Body of pancreas (tissue), 4 donors: ENCODE results near the gene CCDC85C. TPM values are rescaled to one million over a fixed set of nuclear protein-coding genes. Genes with fewer than 3 reads are reported as not detected.

Experiments used
- ATAC-seq: fragments of 150-250 bp; one replicate; pipeline ENCODE4 v1.9.1; 2016
- DNase-seq, 4 donors: peaks; one replicate each; pipeline ENCODE4 v3.0.0-alpha.2; 2019
- H3K27ac ChIP-seq, 4 donors: fragments of 200-600 bp; sonication (generic); 1 replicate in 3 of 4; 2 replicates in 1 of 4; pipeline versions ENCODE4 v1.5.1 to v1.6.1; 2016 to 2019; ENCODE audit warnings: mild to moderate bottlenecking in 1 of 4, mixed read lengths in 1 of 4, moderate library complexity in 1 of 4
- H3K27me3 ChIP-seq, 2 donors: fragments of 200-600 bp; sonication (generic); one replicate each; pipeline ENCODE4 v1.6.0; 2016; ENCODE audit warnings: mild to moderate bottlenecking in 1 of 2
- H3K36me3 ChIP-seq, 2 donors: fragments of 200-600 bp; sonication (generic); replicated peaks in 1 of 2; 2 replicates each; pipeline ENCODE4 v1.5.1; 2016; ENCODE audit warnings: low read depth in 2 of 2; ENCODE audit not compliant: insufficient read depth in 1 of 2
- H3K4me1 ChIP-seq: fragments of 200-600 bp; sonication (generic); one replicate; pipeline ENCODE4 v1.6.0; 2016
- H3K4me3 ChIP-seq, 2 donors: fragments of 200-600 bp; sonication (generic); 1 replicate in 1 of 2; 2 replicates in 1 of 2; pipeline ENCODE4 v1.5.1; 2016 to 2019
- H3K9me3 ChIP-seq, 3 donors: fragments of 200-600 bp; sonication (generic); 1 replicate in 2 of 3; 2 replicates in 1 of 3; pipeline ENCODE4 v1.5.1; 2016
- CTCF ChIP-seq, 7 experiments: fragments of 450-650 bp in 4 of 7; fragments of 200-600 bp in 3 of 7; sonication (generic) in 3 of 7; IDR thresholded peaks; one replicate each; pipeline ENCODE4 v1.5.1; 2016 to 2019; ENCODE audit warnings: antibody characterized with exemption in 7 of 7
- POLR2A ChIP-seq, 3 donors: fragments of 450-650 bp; IDR thresholded peaks; one replicate each; pipeline ENCODE4 v1.6.1; 2016; ENCODE audit warnings: antibody characterized with exemption in 3 of 3, mild to moderate bottlenecking in 2 of 3
- WGBS, 2 donors: methylation state at CpG; one replicate each; pipeline ENCODE4 v1.1.5; 2017; 5-methylcytosine and 5-hydroxymethylcytosine counted together
- intact Hi-C: fragments of 100-400 bp; cut with DNase I; formaldehyde crosslinking; loops from one replicate; pipeline ENCODE4 v1.15.1; 2023
- total RNA-seq, 2 donors: library from RNA; depleted of rRNA; stranded (reverse); fragments of >200 nt; gene quantifications; one replicate each; pipeline ENCODE4 v1.1.0, GENCODE V29; 2016

The CCDC85C gene
- total RNA-seq, 2 donors from 2014 or later: 8.9 to 10.1 TPM

- Histone ChIP-seq H3K4me1 (peaks cover 100% of the 10 kb centered on the region), H3K4me3 (no peak overlapping the region), H3K27ac (peak overlapping the region; percentile 50 to 97 (median 84)), H3K36me3 (no peaks in the 10 kb centered on the region), H3K27me3 (no peaks in the 10 kb centered on the region), H3K9me3 (no peaks in the 10 kb centered on the region)
- ATAC-seq (no peak), DNase-seq (peak in 2 of 4 donors; percentile 23 to 46)
- 63 to 85% methylated on average over 2 to 16 of the region's 16 CpGs for whole genome bisulfite sequencing, 2 donors
- intact Hi-C loops: no loop called here
- TF ChIP-seq CTCF (IDR thresholded peaks at IDR 0.05) (no peak), POLR2A (IDR thresholded peaks at IDR 0.05) (no peak)
Observed at GRCh38 chr14:99573000-99573330, 31.0 kb downstream of the CCDC85C start.

DNA sequence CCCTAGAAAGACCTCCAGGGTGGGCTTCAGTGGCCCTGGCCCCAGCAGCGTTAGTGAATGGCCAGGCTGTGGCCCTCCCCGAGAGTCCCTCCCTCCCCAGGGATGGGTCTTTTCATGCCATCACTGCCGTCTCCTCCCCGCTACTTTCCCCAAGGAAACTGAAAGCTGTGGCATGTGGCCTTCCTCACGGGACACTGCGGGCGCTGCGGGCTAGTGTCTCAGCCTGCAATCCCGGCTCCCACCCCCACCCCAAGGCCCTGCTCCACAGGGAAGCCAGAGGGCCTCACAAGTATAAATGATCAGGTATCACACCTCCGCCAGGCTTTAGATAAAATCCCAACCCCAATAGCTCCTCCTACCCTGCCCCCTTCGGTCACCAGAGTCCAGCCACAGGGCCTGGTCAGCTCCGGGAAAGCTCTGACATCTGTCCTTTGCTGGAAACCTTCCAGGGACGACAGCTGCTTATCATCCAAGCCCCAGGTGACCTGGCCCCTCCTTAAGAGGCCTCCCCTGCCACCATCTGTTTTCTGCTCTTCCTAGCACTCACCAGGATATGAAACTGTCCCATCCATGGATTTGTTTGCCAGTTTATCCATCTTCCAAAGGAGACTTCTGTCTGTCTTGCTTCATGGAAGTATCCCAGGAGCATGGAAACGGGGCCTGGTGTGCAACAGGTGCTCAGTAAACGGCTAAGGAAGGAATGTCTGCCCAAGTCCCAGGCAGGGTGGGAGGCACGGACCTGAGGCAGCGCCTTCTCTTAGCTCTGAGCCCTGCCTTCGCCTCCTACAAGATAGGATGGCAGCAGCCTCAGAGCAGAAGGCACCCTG lies 31.6 kb downstream of the CCDC85C start:
- no peak for ATAC-seq
- H3K9me3 ChIP-seq: no peaks in the 10 kb centered on the region
- TF ChIP-seq POLR2A (IDR thresholded peaks at IDR 0.05) (no peak), CTCF (IDR thresholded peaks at IDR 0.05) (no peak)
- H3K27ac ChIP-seq: peak overlapping the region; percentile 50 to 97 (median 84)
- H3K4me1 ChIP-seq: peaks cover 100% of the 10 kb centered on the region
- intact Hi-C loops: no loop called here
- no peaks in the 10 kb centered on the region for H3K36me3 ChIP-seq
- DNase-seq: peak; percentile 34 to 63 (median 58)
- H3K27me3 ChIP-seq: no peaks in the 10 kb centered on the region
- H3K4me3 ChIP-seq: no peak overlapping the region
- WGBS, 2 donors: 42 to 45% methylated on average over 16 to 18 of the region's 18 CpGs

- H3K9me3 ChIP-seq: no peaks in the 10 kb centered on the region
- ATAC-seq: no peak
- H3K4me1 ChIP-seq: peaks cover 100% of the 10 kb centered on the region
- no peak overlapping the region for H3K4me3 ChIP-seq
- intact Hi-C loops: no loop called here
- TF ChIP-seq CTCF (IDR thresholded peaks at IDR 0.05): no peak
- TF ChIP-seq POLR2A (IDR thresholded peaks at IDR 0.05): no peak
- peak in 3 of 4 donors; percentile 48 to 61 (median 56) for DNase-seq
- H3K27ac ChIP-seq: peak overlapping the region; percentile 50 to 97 (median 84)
- no peaks in the 10 kb centered on the region for H3K27me3 ChIP-seq
- H3K36me3 ChIP-seq: no peaks in the 10 kb centered on the region
- 41 to 44% methylated on average over 6 to 10 of the region's 10 CpGs for WGBS, 2 donors
Observed at GRCh38 chr14:99571303-99571986, 32.6 kb downstream of the CCDC85C start.

DNA sequence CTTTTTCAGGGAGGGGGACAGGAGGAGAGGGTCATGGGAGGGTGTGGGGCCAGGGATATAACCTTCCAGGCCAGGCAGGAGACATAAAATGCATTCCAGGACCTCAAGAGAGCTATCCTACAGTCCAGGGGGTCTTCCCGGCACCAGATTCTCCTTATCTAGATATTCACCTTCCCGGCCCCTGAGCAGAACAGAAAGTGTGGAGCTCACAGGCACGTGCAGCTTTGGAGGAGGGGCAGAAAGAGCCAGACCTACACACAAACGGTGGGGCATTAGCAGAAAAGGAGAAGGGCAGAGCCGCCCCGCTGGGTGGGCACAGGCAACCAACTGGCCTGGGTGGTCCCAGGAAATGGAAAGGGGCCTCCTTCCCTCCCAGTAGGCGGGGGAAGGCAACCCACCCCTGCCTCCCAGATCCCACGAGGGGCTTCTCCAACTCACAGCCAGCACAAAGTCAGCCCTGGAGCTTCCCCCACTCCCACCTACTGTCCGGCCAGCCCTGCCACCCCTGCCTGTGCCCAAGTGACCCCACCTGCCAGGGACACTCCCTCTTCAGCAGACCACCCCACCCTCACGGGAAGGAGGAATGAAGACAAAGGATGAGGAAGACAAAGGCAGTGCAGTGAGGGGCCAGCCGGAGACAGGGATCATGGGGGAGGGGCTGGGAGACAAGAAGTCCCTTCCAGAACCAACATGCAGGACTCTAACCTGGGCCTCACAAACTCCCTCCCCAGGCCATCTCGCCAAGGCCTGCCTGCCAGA lies 33.3 kb downstream of the CCDC85C start:
- intact Hi-C loops: no loop called here
- Histone ChIP-seq H3K4me1 (peaks cover 100% of the 10 kb centered on the region), H3K9me3 (no peaks in the 10 kb centered on the region), H3K27ac (peak overlapping the region; percentile 50 to 97 (median 84)), H3K27me3 (no peaks in the 10 kb centered on the region), H3K36me3 (no peaks in the 10 kb centered on the region), H3K4me3 (no peak overlapping the region)
- 52 to 62% methylated on average over 9 to 12 of the region's 12 CpGs for WGBS, 2 donors
- TF ChIP-seq POLR2A (IDR thresholded peaks at IDR 0.05): no peak
- TF ChIP-seq CTCF (IDR thresholded peaks at IDR 0.05): no peak
- DNase-seq (no peak), ATAC-seq (no peak)
